IMR-90 (cell line): ENCODE measurements around the gene FGF6. TPM values are rescaled to one million over a fixed set of nuclear protein-coding genes. Genes with fewer than 3 reads are reported as not detected.

Experiments used
- ATAC-seq: fragments of 200-7000 bp; cut with Tn5 transposase; 2 replicates; pipeline ENCODE4 v1.9.1; 2020; ENCODE audit warnings: low read depth, mild to moderate bottlenecking, moderate library complexity
- BruUV-seq: library from RNA; stranded (reverse); fragments of 400-500 nt; replicated peaks from 2 replicates; lab custom pipeline; 2021; lab: Mats Ljungman, UMichigan
- CTCF ChIA-PET: fragments of 300-600 bp; formaldehyde crosslinking; extraction: SDS; loops from one replicate; lab custom pipeline; 2021; ENCODE audit warnings: antibody characterized with exemption; lab: Yijun Ruan, JAX
- POLR2A ChIA-PET: fragments of 300-600 bp; sonication (Branson Sonifier 250); formaldehyde crosslinking; loops from one replicate; lab custom pipeline; 2022; ENCODE audit warnings: antibody characterized with exemption; ENCODE audit not compliant: unreplicated experiment; lab: Charles Lee
- DNase-seq: peaks from one replicate; pipeline ENCODE4 v3.0.0; 2013
- H2AFZ ChIP-seq: replicated peaks from 2 replicates; pipeline ENCODE3; 2013; ENCODE audit warnings: low read length, mild to moderate bottlenecking; ENCODE audit not compliant: poor library complexity
- H2AK5ac ChIP-seq: 2 replicates; pipeline ENCODE4 v1.6.1; 2013; ENCODE audit warnings: low read depth, low read length, inconsistent platforms
- H2AK9ac ChIP-seq: replicated peaks from 2 replicates; pipeline ENCODE3; 2013; ENCODE audit warnings: mild to moderate bottlenecking, low read depth, low read length, moderate library complexity; ENCODE audit not compliant: poor library complexity
- H2BK120ac ChIP-seq: 2 replicates; pipeline ENCODE4 v1.6.1; 2013; ENCODE audit warnings: low read depth, low read length, inconsistent platforms
- H2BK15ac ChIP-seq: 3 replicates; pipeline ENCODE4 v1.6.1; 2013; ENCODE audit warnings: low read depth, low read length, inconsistent platforms
- H2BK20ac ChIP-seq: 2 replicates; pipeline ENCODE4 v1.6.1; 2013; ENCODE audit warnings: low read depth, mild to moderate bottlenecking, inconsistent platforms, low read length, moderate library complexity
- H2BK5ac ChIP-seq: 2 replicates; pipeline ENCODE4 v1.6.1; 2013; ENCODE audit warnings: mild to moderate bottlenecking, low read depth, low read length, inconsistent platforms; ENCODE audit not compliant: poor library complexity, severe bottlenecking
- H3K14ac ChIP-seq: replicated peaks from 2 replicates; pipeline ENCODE4 v1.6.1; 2013; ENCODE audit warnings: low read depth, low read length, inconsistent platforms
- H3K18ac ChIP-seq: 2 replicates; pipeline ENCODE4 v1.6.1; 2013; ENCODE audit warnings: low read depth, low read length, control low read depth
- H3K23ac ChIP-seq: 2 replicates; pipeline ENCODE4 v1.6.1; 2013; ENCODE audit warnings: low read depth, low read length, inconsistent platforms
- H3K27ac ChIP-seq: 2 replicates; pipeline ENCODE4 v1.5.1; 2013; ENCODE audit warnings: mild to moderate bottlenecking, control low read depth, low read length; ENCODE audit not compliant: insufficient read depth
- H3K27me3 ChIP-seq: 2 replicates; pipeline ENCODE4 v1.6.1; 2013; ENCODE audit warnings: low read length; ENCODE audit not compliant: control insufficient read depth, insufficient read depth
- H3K36me3 ChIP-seq: 2 replicates; pipeline ENCODE4 v1.6.1; 2013; ENCODE audit warnings: low read length, mixed read lengths; ENCODE audit not compliant: control insufficient read depth, insufficient read depth
- H3K4ac ChIP-seq: 2 replicates; pipeline ENCODE4 v1.6.1; 2013; ENCODE audit warnings: low read depth, low read length, inconsistent platforms
- H3K4me1 ChIP-seq: 2 replicates; pipeline ENCODE4 v1.6.1; 2013; ENCODE audit warnings: low read length, mixed read lengths; ENCODE audit not compliant: control insufficient read depth, insufficient read depth
- H3K4me2 ChIP-seq: 2 replicates; pipeline ENCODE4 v1.6.1; 2013; ENCODE audit warnings: low read depth, mild to moderate bottlenecking, control low read depth, low read length, moderate library complexity
- H3K4me3 ChIP-seq: 2 replicates; pipeline ENCODE4 v1.5.1; 2013; ENCODE audit warnings: low read depth, mild to moderate bottlenecking, control low read depth, low read length, moderate library complexity; ENCODE audit not compliant: insufficient read depth
- H3K56ac ChIP-seq: 2 replicates; pipeline ENCODE4 v1.6.1; 2013; ENCODE audit warnings: low read length, inconsistent platforms; ENCODE audit not compliant: insufficient read depth; ENCODE audit errors: extremely low read depth
- H3K79me1 ChIP-seq, 2 experiments: 2 replicates each; pipeline ENCODE4 v1.6.1; 2013; ENCODE audit warnings: low read length in 2 of 2, inconsistent platforms in 1 of 2, low read depth in 1 of 2
- H3K9ac ChIP-seq: 2 replicates; pipeline ENCODE4 v1.6.1; 2013; ENCODE audit warnings: low read depth, low read length, control low read depth
- H3K9me1 ChIP-seq: 2 replicates; pipeline ENCODE4 v1.6.1; 2013; ENCODE audit warnings: low read length, inconsistent platforms; ENCODE audit not compliant: insufficient read depth
- H3K9me3 ChIP-seq: 2 replicates; pipeline ENCODE4 v1.6.1; 2013; ENCODE audit warnings: low read length; ENCODE audit not compliant: control insufficient read depth, insufficient read depth
- H4K20me1 ChIP-seq: 2 replicates; pipeline ENCODE4 v1.6.1; 2013; ENCODE audit warnings: low read length, inconsistent platforms; ENCODE audit not compliant: insufficient read depth
- H4K5ac ChIP-seq: 2 replicates; pipeline ENCODE4 v1.6.1; 2013; ENCODE audit warnings: mild to moderate bottlenecking, low read depth, low read length, control low read depth
- H4K8ac ChIP-seq, 2 experiments: 2 replicates each; pipeline ENCODE4 v1.6.1; 2013; ENCODE audit warnings: low read depth in 2 of 2, low read length in 2 of 2, control low read depth in 1 of 2, inconsistent platforms in 1 of 2
- H4K91ac ChIP-seq: 2 replicates; pipeline ENCODE4 v1.6.1; 2013; ENCODE audit warnings: low read depth, low read length, inconsistent platforms; ENCODE audit not compliant: insufficient read depth
- BHLHE40 ChIP-seq: fragments of 150-350 bp; IDR thresholded peaks from 2 replicates; pipeline ENCODE4 v1.6.1; 2016; ENCODE audit warnings: mild to moderate bottlenecking, low read depth, low read length
- CEBPB ChIP-seq: IDR thresholded peaks from 2 replicates; pipeline ENCODE4 v1.6.1; 2012; ENCODE audit warnings: low read depth, low read length, improper control_type of control experiment
- CHD1 ChIP-seq: IDR thresholded peaks from 2 replicates; pipeline ENCODE4 v1.6.1; 2012; ENCODE audit warnings: low read depth, low read length, improper control_type of control experiment
- MXI1 ChIP-seq: IDR thresholded peaks from 2 replicates; pipeline ENCODE4 v1.6.1; 2012; ENCODE audit warnings: low read depth, mild to moderate bottlenecking, low read length, moderate library complexity, borderline replicate concordance
- NFE2L2 ChIP-seq: fragments of 150-350 bp; IDR thresholded peaks from 2 replicates; pipeline ENCODE4 v1.6.1; 2016; ENCODE audit warnings: low read depth, mild to moderate bottlenecking, low read length
- POLR2A ChIP-seq: IDR thresholded peaks from 2 replicates; pipeline ENCODE4 v1.6.1; 2012; ENCODE audit warnings: mild to moderate bottlenecking, low read depth, low read length
- RAD21 ChIP-seq: IDR thresholded peaks from 2 replicates; pipeline ENCODE4 v1.6.1; 2012; ENCODE audit warnings: low read length, improper control_type of control experiment
- RCOR1 ChIP-seq: IDR thresholded peaks from 2 replicates; pipeline ENCODE4 v1.6.1; 2012; ENCODE audit warnings: mild to moderate bottlenecking, low read length, improper control_type of control experiment; ENCODE audit not compliant: insufficient replicate concordance
- SMC3 ChIP-seq: fragments of 150-350 bp; IDR thresholded peaks from 2 replicates; pipeline ENCODE4 v1.6.1; 2016; ENCODE audit warnings: low read depth, mild to moderate bottlenecking, antibody characterized with exemption, low read length, moderate library complexity
- WGBS, 2 experiments: methylation state at CpG; one replicate each; pipeline versions ENCODE4 v1.1.5 to v1.1.7; 2013; ENCODE audit warnings: missing lambda C conversion rate in 2 of 2; ENCODE audit not compliant: insufficient read length in 1 of 2; ENCODE audit errors: extremely low coverage in 2 of 2; 5-methylcytosine and 5-hydroxymethylcytosine counted together
- dilution Hi-C: fragments of 300-500 bp; cut with HindIII; formaldehyde crosslinking; loops from one replicate; pipeline ENCODE4 v1.14.3; 2018; ENCODE audit warnings: low sequenced_read_pairs; ENCODE audit not compliant: unreplicated experiment
- in situ Hi-C: fragments of 300-500 bp; cut with MboI; formaldehyde crosslinking; loops from 3 replicates; pipeline ENCODE4 v1.14.3; 2019; ENCODE audit warnings: low sequenced_read_pairs, inconsistent platforms, mixed read lengths
- intact Hi-C: fragments of 100-400 bp; cut with micrococcal nuclease; formaldehyde crosslinking; loops from 2 replicates; pipeline ENCODE4 v1.10.0; 2022
- polyA plus RNA-seq, 3 experiments: library from polyadenylated mRNA; depleted of rRNA; stranded (reverse); fragments of >200 nt; gene quantifications; 2 replicates each; pipeline ENCODE4 v1.2.3, GENCODE V29; 2012; ENCODE audit warnings: low replicate concordance in 1 of 3
- total RNA-seq: library from RNA; depleted of rRNA; stranded (reverse); fragments of >200 nt; gene quantifications from 2 replicates; pipeline ENCODE4 v1.2.3, GENCODE V29; 2012
- TF ChIP-seq, protein P1 (sequence below): conservative IDR thresholded peaks from 2 replicates; pipeline ENCODE4 v1.5.1; 2012; ENCODE audit warnings: mild to moderate bottlenecking, low read depth, low read length, improper control_type of control experiment
- TF ChIP-seq, protein P2 (sequence below): fragments of 150-350 bp; IDR thresholded peaks from 2 replicates; pipeline ENCODE4 v1.6.1; 2017; ENCODE audit warnings: mild to moderate bottlenecking, antibody characterized with exemption, low read length, low read depth
- TF ChIP-seq, protein P3 (sequence below): fragments of 150-350 bp; IDR thresholded peaks from 2 replicates; pipeline ENCODE4 v1.6.1; 2016; ENCODE audit warnings: low read depth, mild to moderate bottlenecking, low read length, moderate library complexity, borderline replicate concordance

The FGF6 gene
- total and polyA plus RNA-seq, 2 of the 4 experiments (the other 2 are of a cell fraction), result not detected

DNA sequence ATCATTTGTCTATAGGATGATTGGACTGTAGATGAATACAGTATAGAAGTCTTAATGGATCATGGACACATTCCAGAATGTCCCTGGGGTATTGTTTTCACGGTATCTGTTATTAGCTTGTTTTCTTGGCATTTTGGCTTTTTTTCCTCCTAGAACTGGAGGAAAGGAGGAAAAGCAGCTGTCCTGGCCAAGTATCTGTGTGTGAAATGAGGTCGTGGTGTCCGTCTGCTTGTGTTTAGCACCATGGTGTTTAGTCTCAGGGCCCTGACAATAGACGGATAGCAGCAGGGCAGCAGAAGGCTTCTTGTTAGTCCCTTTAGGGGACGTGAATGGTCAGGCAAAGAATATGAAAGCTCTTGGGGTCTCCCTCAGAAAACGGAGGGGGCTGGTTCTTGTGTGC is 21.2 kb downstream of the FGF6 start:
- POLR2A ChIA-PET, result no interaction called here
- in situ Hi-C loops, result no loop called here
- no peak overlapping the region for H3K4ac ChIP-seq
- H2BK15ac ChIP-seq, result no peak overlapping the region
- H2BK5ac ChIP-seq, result no peak overlapping the region
- no peak overlapping the region for H2BK20ac ChIP-seq
- no peak overlapping the region for H3K4me3 ChIP-seq
- no peaks in the 10 kb centered on the region for H4K20me1 ChIP-seq
- no peak overlapping the region for H3K14ac ChIP-seq
- no peak overlapping the region for H4K8ac ChIP-seq
- no peak overlapping the region for H4K5ac ChIP-seq
- no peak overlapping the region for H2AK9ac ChIP-seq
- H3K36me3 ChIP-seq, result no peaks in the 10 kb centered on the region
- H3K9me1 ChIP-seq, result no peaks in the 10 kb centered on the region; the same call in 1 of the 2 replicates
- no peak overlapping the region for H3K18ac ChIP-seq
- H4K91ac ChIP-seq, result no peak overlapping the region
- no peak overlapping the region for H3K23ac ChIP-seq
- no peaks in the 10 kb centered on the region for H3K4me1 ChIP-seq
- CTCF ChIA-PET, result no interaction called here
- H2AFZ ChIP-seq, result peak overlapping the region; percentile 8
- H3K79me1 ChIP-seq, result no peaks in the 10 kb centered on the region
- H3K27ac ChIP-seq, result no peak overlapping the region
- no peak overlapping the region for H2AK5ac ChIP-seq
- no peaks in the 10 kb centered on the region; the same call in 1 of the 2 replicates for H3K27me3 ChIP-seq
- no peak overlapping the region for H3K4me2 ChIP-seq
- TF ChIP-seq, protein P1, sequence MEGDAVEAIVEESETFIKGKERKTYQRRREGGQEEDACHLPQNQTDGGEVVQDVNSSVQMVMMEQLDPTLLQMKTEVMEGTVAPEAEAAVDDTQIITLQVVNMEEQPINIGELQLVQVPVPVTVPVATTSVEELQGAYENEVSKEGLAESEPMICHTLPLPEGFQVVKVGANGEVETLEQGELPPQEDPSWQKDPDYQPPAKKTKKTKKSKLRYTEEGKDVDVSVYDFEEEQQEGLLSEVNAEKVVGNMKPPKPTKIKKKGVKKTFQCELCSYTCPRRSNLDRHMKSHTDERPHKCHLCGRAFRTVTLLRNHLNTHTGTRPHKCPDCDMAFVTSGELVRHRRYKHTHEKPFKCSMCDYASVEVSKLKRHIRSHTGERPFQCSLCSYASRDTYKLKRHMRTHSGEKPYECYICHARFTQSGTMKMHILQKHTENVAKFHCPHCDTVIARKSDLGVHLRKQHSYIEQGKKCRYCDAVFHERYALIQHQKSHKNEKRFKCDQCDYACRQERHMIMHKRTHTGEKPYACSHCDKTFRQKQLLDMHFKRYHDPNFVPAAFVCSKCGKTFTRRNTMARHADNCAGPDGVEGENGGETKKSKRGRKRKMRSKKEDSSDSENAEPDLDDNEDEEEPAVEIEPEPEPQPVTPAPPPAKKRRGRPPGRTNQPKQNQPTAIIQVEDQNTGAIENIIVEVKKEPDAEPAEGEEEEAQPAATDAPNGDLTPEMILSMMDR, result no peak
- TF ChIP-seq POLR2A, result no peak
- TF ChIP-seq, protein P2, sequence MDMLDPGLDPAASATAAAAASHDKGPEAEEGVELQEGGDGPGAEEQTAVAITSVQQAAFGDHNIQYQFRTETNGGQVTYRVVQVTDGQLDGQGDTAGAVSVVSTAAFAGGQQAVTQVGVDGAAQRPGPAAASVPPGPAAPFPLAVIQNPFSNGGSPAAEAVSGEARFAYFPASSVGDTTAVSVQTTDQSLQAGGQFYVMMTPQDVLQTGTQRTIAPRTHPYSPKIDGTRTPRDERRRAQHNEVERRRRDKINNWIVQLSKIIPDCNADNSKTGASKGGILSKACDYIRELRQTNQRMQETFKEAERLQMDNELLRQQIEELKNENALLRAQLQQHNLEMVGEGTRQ, result no peak
- TF ChIP-seq, protein P3, sequence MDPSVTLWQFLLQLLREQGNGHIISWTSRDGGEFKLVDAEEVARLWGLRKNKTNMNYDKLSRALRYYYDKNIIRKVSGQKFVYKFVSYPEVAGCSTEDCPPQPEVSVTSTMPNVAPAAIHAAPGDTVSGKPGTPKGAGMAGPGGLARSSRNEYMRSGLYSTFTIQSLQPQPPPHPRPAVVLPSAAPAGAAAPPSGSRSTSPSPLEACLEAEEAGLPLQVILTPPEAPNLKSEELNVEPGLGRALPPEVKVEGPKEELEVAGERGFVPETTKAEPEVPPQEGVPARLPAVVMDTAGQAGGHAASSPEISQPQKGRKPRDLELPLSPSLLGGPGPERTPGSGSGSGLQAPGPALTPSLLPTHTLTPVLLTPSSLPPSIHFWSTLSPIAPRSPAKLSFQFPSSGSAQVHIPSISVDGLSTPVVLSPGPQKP, result no peak
- TF ChIP-seq MXI1, result no peak
- no peak for TF ChIP-seq SMC3
- no peak for TF ChIP-seq RCOR1
- no peak for TF ChIP-seq CEBPB
- TF ChIP-seq CHD1, result no peak
- TF ChIP-seq BHLHE40, result no peak
- TF ChIP-seq RAD21, result no peak
- TF ChIP-seq NFE2L2, result no peak
- ATAC-seq (no peak), DNase-seq (no peak)
- WGBS, 2 experiments, result 4% methylated on average over 3 of the region's 6 CpGs; no CpG with 5 or more reads in 1 of the 2 experiments
- no peak overlapping the region for H2BK120ac ChIP-seq
- H3K9me3 ChIP-seq, result no peaks in the 10 kb centered on the region
- no peak overlapping the region for H3K56ac ChIP-seq
- no TSS peak for BruUV-seq
- dilution Hi-C loops, result no loop called here
- no peak overlapping the region for H3K9ac ChIP-seq
- intact Hi-C loops, result loop anchor here (5.0 kb wide), 1 partner anchor 333 kb away; no protein-coding TSS in a partner anchor
